NCI-H2171 (cell line): ENCODE data around the gene SSR4.
A peak's percentile ranks its signal among the peaks of the same experiment; 100 is the strongest.

Experiments used
- DNase-seq: peaks from one replicate; lab custom pipeline; 2025; lab: John Stamatoyannopoulos, UW

SSR4 gene

GRCh38 chrX:153781428-153782047 lies 12.9 kb upstream of the SSR4 start:
- DNase-seq: peak; percentile 53

GRCh38 chrX:153782313-153782712 lies 12.2 kb upstream of the SSR4 start:
- DNase-seq: no peak

DNA sequence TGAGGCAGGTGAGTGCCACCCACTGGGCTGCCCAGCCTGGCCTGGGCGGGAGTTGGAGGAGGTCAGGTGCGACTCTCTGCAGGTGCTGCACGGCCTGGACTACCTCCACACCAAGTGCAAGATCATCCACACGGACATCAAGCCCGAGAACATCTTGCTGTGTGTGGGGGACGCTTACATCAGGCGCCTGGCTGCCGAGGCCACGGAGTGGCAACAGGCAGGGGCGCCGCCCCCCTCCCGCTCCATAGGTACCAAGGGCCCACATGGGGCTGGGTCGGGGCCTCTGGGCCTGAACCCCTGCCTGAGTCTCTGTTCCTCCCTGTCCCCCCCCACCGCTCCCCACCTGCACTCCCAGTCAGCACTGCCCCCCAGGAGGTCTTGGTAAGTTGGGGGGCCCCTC lies 11.6 kb upstream of the SSR4 start:
- DNase-seq: no peak

- no peak for DNase-seq
Measured at GRCh38 chrX:153783378-153784013, 11.0 kb upstream of the SSR4 start.

GRCh38 chrX:153784325-153784967 lies 10.0 kb upstream of the SSR4 start:
- DNase-seq: no peak

GRCh38 chrX:153786669-153787068 lies 7.8 kb upstream of the SSR4 start:
- no peak for DNase-seq

DNA sequence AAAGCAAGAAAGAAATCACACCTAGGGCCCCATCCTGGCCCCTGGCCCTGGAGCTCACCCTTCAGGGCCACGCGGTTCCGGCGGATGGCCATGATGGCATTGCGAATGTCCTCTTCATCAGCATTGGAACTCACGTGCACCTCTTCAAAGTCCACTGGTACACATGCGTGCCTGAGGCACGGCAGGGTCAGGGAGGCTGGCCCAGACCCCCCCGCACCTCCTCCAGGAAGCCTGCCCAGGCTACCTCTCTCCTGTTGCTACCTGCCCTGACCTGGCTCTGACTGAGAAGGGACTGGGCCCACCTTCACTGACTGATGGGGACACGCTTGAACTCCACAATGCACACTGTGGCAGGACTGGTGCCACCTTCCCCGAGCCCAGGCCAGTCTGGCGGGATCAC lies 4.8 kb upstream of the SSR4 start:
- DNase-seq: no peak

DNA sequence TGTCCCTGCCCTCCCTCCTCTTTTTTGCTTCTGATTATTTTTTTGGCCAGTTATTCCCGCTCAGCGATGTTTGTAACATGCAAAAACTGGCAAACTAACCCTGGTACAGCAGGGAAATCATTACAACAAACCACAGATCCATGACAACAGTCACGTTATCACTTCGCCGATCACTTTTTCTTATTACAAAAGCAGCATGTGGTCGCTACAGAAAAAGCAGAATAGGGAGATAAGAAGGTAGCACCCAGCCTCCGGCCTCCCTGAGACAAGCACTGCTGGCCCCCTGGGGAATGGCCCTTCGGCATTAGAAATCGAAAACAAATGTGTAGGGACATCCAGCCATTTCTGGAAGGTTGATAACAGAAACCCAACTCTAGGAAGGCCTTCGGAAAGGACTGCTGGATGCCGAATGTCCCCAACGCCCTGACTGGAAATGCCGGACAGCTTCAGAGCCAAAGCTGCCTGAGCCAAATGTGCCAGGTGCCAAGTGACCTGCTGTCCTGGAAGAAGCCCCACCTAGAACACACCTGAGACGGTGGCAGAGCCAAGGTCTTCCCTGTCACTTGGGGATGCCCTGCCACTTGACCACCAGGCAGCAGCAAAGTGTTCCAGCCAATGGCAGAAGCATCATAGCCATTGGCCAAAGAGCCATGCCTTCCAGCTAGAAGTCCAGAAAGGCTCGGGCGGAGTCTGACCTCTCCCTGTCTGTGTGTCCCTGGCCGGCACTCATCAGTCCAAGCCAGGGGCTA lies 3.2 kb upstream of the SSR4 start:
- DNase-seq: no peak

DNA sequence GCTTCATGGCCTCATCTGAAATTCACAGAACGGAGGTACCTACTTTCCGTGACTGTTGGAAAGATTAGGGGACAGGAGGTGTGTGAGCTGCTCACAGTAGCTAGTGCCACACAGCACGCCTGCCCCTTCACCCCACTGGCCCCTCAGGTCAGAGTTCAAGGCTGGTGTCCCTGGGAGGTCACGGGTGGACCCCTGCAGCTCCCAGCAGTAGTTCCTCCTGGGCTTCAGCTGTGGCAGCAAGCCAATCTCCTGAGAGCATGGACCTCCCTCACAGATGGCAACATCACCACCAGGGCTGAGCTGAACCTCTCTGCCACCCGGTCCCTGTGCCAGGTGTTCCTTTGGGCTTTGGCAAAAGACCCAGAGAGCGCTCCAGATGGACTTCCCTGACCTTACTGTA lies 2.1 kb upstream of the SSR4 start:
- no peak for DNase-seq

GRCh38 chrX:153793291-153793690 lies 1.2 kb upstream of the SSR4 start:
- no peak for DNase-seq

DNA sequence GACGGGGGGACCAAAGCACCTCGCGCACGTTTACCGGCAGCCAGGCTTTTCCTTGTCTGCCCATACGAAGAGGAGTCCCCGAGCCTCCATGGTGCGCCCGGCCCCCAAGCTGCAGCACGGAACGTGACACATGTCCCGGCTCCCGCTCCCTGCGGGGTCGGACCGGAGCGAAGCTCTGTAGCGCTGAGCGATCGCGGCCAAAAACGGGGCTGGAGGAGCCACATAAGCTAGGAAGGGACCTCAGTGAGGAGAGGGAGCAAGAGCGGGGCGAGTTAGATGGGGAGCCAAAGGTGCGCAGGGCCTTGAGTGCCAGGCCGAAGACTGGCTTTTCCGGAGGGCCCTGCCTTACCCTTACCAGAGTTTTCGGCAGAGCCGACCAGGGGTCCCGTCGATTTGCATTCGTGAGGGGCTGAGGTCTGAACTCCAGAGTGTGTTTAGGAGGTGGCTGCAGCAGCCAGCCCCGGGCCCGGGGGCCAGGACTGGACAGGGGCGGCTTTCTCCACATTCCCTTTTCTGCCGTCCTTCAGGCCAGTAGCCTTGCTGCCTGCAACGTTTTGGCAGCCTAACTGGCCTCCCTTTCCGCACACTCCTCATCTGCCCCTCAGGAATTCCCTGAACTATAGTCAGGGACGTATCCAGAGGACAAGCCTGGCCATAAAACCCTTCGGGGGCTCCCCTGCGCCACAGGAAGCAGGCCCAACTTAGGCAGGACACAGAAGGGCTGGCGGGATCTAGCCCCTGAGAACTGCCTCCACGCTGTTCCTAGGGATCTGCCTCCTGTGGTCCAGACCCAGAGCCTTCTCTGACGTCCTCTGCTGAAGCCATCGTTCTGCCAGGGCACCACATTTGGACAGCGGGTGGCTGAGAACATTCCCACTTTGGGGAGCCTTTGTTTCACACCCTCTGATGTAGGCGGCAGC lies 689 bp downstream of the SSR4 start:
- no peak for DNase-seq

GRCh38 chrX:153797415-153798015 lies 3.0 kb downstream of the SSR4 start:
- DNase-seq: no peak

GRCh38 chrX:153799326-153799725 lies 4.9 kb downstream of the SSR4 start:
- DNase-seq: no peak

DNA sequence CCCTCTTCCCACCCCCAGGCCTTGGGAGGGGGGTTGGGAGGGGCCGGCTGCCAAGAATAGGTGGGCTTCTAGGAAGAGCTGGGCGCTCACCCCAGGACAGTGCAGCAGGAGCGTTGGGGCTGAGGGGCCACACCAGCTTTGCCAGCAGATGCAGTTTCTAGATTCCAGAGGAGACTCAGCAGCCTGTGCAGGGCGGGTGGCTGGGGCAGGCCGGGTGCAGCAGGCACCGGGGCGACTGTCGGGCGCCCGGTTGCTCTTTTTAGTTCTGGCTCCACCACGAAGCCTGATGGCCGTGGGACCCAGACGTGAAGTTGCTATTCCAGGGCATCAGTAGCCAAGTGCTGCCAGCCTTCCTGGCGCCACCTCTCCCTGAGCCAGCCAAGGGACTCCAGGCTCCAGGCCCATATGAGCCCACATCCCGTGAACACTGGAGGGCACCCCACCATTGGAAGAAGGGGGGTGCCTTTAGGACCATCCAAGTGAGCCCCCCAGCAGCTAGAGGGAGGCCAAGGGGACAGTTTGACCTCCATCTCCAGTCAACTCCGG lies 5.8 kb downstream of the SSR4 start:
- no peak for DNase-seq

DNA sequence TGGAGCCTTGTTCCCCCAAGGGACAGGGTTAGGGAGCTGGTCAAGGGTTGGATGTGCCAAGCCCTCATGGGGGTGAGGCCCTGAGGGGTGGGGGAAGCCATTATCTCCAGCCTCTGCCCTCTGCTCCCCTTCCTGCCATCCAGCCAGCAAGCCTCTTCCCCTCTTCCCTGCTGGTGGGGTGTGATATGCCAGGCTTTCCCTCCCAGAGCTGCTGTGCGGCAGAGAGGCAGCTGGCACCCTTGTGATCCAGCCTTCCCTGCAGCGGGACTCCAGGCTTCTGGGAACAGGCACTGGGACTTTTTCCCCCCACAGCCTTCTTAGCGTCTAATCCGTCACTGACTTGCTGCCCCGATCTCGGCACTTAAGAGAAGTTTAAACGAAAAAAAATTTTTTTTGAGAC lies 6.3 kb downstream of the SSR4 start:
- DNase-seq: no peak

DNA sequence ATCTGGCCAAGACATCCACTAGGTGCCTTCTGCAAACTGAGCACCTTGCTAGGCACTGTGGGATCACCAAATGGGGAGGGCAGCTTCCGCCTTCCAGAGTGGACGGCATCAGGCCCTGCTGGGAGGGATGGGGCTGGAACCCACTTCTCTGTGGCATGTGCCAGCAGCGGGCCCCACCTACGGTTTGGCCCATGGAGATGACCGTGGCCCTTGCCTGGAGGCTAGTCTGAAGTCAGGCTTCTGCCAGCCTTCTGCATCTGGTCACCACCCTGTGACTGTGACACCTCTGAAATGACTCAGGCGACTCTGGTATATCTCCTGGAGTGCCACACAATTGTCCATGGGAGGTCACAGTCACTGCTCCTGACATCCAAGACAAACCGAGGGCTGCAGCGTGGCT lies 7.2 kb downstream of the SSR4 start:
- DNase-seq: no peak

DNA sequence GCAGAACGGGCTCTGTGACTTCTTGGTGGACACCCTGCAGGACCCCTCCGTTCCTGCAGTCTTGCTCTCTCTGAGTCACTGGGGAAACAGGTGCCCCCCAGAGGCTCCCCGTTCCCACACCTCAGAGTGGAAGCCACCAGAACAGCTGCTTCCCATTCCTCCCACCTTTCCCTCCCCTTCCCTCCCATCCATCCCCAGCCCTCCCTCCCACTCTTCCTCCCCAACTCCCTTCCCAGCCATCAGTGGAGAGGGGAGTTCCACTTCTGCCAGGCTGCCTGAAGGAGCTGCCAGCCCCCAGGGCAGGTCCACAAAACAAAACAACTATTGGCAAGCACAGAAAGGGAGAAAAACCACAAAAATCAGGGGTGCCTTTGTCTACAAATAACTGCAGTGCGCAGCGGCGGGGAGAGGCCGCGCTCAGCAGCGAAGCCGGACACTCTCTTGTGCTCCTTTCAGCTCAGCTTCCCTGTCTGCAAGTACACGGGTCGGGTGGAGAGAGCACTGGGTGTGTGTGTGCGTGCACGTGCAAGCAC lies 8.1 kb downstream of the SSR4 start:
- DNase-seq: no peak

DNA sequence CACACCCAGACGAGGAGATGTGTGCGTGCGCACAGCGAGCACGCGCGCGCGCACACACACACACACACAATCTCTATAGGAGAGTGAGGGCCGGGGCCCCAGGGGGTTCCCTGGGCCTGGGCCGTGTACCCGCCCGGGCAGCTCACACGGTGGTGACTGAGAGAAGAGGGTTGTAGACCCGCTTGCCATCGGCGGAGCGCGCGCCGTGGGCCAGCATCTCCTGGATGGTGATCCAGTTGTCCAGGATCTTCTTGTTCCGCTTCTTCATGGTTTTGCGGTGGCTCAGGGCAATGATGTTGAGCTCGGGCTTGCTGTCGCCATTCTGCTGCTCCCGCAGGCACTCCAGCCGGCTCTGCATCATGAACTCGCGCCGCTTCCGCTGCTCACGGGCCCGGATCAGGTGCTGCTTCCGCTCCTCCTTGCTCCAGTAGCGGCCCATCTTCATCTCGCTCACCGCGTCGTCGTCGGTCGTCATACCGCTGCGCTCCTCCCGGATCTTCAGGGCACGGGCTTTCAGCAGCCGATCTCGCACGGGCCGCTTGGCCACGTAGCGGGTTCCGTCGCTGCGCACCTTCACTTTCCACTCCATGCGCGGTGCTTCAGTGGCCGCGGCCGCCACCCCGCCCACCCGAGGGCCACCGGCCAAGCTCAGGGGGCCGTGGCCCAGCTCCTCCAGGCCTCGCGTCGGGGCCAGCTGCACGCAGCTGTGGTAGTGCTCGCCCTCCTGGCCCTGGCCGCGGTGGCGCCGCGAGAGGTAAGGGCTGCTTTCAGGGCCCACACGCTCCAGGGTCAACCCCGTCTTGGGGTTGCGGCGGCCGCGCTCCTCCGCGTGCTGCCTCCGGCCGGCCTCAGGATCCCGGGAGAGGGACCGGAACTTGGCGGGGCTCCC lies 9.0 kb downstream of the SSR4 start:
- DNase-seq: no peak

DNA sequence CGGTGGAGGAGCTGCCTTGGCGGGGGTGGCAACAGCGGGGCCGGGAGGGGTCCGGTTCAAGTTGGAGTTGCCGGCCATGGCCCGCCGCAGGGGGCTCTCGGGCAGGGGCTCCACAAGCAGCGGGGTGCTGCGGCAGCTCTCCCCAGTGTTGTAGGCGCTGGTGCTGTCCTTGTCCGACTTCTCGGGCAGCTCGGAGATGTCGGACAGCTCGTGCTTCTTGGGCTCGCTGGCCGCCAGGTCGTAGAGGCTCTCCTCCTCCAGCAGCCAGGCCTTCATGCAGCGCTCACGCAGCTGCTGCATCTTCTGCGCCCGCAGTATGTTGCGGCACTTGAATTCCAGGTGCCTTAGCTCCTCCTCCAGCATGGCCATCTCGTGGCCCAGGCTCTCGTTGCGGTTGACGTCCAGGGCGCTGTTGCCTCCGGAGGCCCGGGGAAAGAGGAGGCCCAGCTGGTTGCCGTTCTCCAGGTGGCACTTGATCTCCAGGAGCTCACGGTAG lies 9.7 kb downstream of the SSR4 start:
- no peak for DNase-seq

DNA sequence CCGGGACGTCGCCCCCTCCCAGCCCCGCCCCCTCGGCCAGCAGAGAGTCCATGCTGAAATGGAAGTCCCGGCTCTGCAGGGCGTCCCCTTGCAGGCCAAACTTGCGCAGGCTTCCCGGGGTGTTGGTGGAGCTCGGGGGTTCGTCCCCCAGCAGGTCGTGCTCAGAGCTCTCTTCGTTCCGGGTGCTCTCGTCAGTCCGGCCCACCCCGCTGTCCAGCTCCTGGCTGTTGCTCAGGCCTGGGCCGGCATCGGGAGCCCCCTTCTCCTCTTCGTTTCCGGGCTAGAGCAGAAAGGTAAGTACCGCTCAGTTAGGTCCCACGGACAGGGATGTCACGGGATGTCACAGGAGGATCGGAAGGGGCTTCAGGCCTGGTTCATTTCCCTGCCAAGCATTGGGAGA lies 10.2 kb downstream of the SSR4 start:
- no peak for DNase-seq
